Measurements from ENCODE around the gene MYO1C. TPM values are rescaled to one million over a fixed set of nuclear protein-coding genes. Genes with fewer than 3 reads are reported as not detected.

The MYO1C gene
- total RNA-seq, 1 donor: 267 TPM

GRCh38 chr17:1488826-1489270 lies 3.6 kb downstream of the MYO1C start:
- H3K4me3 ChIP-seq (ENCODE audit: low read depth, low read length): peak overlapping the region; percentile 59
- TF ChIP-seq CTCF (IDR thresholded peaks at IDR 0.05; ENCODE audit: insufficient read depth, low read depth, low read length): no peak
- DNase-seq (ENCODE audit: low read depth): no peak

DNA sequence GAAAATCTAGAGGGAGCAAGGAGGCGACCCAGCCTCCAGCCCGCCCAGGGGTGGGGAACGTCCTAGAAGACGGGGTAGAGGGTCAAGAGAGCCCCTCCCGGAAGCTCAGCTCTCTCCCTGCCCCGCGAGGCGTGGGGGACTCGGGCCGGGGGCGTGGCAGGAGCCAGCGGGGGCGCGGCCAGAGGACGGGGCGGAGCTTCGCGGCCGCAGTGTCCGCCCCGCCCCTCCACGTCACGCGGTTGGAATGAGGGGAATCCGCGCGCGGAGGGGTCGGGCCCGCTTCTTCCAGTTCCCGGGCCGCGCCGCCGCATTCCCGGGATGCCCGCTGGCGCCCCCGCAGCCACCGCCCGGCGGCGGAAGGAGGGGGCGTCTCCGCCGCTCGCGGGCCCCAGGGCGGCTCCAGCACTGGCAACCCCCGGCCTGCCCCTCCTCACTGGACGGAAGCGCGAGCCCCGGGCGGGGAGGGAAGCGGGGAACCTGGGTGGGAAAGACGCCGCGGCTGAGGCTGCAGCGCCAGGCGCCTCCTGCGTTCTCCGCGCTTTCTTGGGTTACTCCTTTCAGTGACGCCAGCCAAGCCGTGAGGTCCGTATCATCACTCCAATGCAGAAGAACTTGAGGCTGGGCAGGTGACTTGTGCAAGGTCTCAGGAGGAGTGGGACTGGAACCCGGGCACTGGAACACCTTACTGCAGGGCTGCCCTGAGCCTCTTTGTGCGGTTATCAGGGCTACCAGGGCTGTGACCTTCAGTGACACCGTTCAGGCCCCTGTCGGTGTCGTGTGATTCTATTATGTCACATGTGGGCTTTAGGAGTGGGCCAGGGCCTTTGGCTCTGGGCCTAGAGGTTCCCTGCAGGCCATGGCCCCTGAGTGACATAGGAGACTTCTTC lies 4.3 kb downstream of the MYO1C start:
- DNase-seq (ENCODE audit: low read depth): peak; percentile 90
- peak overlapping the region; percentile 59 for H3K4me3 ChIP-seq (ENCODE audit: low read depth, low read length)
- no peak for TF ChIP-seq CTCF (IDR thresholded peaks at IDR 0.05; ENCODE audit: insufficient read depth, low read depth, low read length)

- DNase-seq (ENCODE audit: low read depth): peak; percentile 79
- H3K4me3 ChIP-seq (ENCODE audit: low read depth, low read length): peak overlapping the region; percentile 39
- TF ChIP-seq CTCF (IDR thresholded peaks at IDR 0.05; ENCODE audit: insufficient read depth, low read depth, low read length): peak; percentile 5
Measured at GRCh38 chr17:1486802-1487695, 5.4 kb downstream of the MYO1C start.

GRCh38 chr17:1485423-1486376 lies 6.8 kb downstream of the MYO1C start:
- peak overlapping the region; percentile 67 for H3K4me3 ChIP-seq (ENCODE audit: low read depth, low read length)
- peak; percentile 67 for DNase-seq (ENCODE audit: low read depth)
- TF ChIP-seq CTCF (IDR thresholded peaks at IDR 0.05; ENCODE audit: insufficient read depth, low read depth, low read length): no peak

GRCh38 chr17:1484676-1485422 lies 7.6 kb downstream of the MYO1C start:
- DNase-seq (ENCODE audit: low read depth): peak; percentile 69
- peak overlapping the region; percentile 67 for H3K4me3 ChIP-seq (ENCODE audit: low read depth, low read length)
- TF ChIP-seq CTCF (IDR thresholded peaks at IDR 0.05; ENCODE audit: insufficient read depth, low read depth, low read length): peak; percentile 12
